ENCODE data around the gene THAP8.

Gene THAP8

GRCh38 chr19:36028313-36029041 lies 25.6 kb downstream of the THAP8 start:
- FAIRE-seq: no peak

- FAIRE-seq: no peak
Observed at GRCh38 chr19:36027696-36028095, 26.4 kb downstream of the THAP8 start.

- FAIRE-seq: no peak
Observed at GRCh38 chr19:36026091-36026876, 27.8 kb downstream of the THAP8 start.

- no peak for FAIRE-seq
Observed at GRCh38 chr19:36025541-36025940, 28.5 kb downstream of the THAP8 start.

DNA sequence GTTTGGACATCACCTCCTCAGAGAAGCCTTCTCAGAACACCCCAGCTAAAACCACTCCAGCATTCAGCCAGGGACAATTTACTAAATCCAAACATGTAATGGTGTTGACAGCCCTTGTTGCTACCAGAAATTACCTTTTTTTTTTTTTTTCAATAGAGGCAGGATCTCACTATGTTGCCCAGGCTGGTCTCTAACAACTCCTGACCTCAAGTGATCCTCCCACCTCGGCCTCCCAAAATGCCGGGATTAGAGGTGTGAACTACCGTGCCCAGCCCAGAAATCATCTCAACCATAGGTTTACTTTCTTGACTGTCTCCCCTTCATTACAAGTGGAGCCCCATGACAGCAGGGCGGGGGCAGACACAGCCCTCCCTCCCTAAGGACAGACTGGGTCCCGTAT lies 30.7 kb downstream of the THAP8 start:
- FAIRE-seq: no peak

DNA sequence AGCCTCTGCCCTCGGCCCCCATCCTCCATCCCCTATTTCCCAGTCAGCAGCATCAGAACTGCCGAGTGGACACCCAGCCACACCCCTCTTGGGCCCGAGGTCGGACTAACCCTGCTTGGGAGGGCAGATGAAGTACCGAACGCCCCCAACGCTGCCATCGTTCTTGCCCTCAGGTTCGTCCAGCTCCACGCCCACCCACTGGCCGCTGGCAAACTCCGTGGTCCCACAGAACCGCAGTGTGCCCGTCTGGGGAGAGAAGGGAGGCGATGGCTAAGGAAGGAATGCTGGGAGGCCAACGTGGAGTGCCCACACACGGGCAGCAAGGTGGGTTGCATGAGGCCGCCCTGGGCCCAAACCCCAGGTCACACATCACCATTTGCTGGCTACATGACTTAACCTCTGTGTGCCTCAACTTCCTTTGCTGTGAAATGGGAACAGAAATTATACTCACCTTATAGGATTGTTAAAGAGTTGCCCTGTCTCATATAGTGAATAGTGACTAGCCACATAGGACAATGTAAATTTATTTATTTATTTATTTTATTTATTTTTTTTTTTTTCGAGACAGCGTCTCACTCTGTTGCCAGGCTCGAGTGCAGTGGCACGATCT lies 34.9 kb downstream of the THAP8 start:
- FAIRE-seq: no peak

- FAIRE-seq: peak; percentile 82
Observed at GRCh38 chr19:36014012-36014924, 39.8 kb downstream of the THAP8 start, which contains the start of gene ALKBH6. ALKBH6 (minus strand) TSS chr19:36014213; CDS start chr19:36013397, 816 bp downstream.

GRCh38 chr19:36013280-36014011 lies 40.6 kb downstream of the THAP8 start:
- no peak for FAIRE-seq

- FAIRE-seq: no peak
Observed at GRCh38 chr19:36010402-36010801, 43.7 kb downstream of the THAP8 start.

DNA sequence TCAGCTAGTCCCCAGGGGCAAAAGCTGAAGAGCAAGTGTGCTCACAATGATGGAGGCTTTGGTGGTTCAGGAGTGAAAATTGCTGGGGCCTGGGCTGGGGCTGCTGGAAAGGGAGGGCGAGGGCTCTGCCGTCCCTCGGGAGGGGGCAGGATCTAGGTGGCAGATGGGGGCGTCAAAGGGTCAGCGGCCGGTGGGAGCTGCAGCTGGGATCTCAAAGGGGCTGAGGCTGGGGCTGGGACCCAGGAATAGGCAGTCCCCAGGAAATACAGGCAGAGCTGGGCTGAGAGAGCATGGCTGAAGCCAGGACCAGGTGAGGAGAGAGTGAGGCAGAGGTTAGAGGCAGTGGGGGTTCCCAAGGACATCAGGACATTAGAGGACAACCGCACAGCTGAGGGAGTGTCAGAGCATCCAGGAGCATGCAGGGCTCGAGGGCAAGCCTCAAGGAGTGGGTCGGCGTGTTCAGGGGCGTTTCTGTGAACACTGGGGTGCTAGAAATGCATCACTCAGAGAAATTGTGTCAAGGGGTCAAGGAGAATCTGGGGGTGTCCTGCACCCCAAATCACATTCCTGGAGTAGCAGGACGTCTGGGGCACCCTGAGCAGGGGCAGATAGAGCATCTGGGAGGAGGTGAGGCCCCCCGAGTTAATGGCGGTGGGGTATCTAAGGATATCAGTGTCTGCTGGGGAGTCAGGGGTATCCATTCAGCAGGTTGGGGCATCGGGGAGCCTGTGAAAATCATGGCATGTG lies 44.3 kb downstream of the THAP8 start:
- FAIRE-seq: no peak

GRCh38 chr19:36009220-36009619 lies 44.9 kb downstream of the THAP8 start:
- no peak for FAIRE-seq

- no peak for FAIRE-seq
Observed at GRCh38 chr19:36008336-36008978, 45.6 kb downstream of the THAP8 start, which contains the start of gene SYNE4. SYNE4 (minus strand) TSS chr19:36008813; CDS start chr19:36008681, 132 bp downstream.

GRCh38 chr19:36006955-36007354 lies 47.1 kb downstream of the THAP8 start:
- no peak for FAIRE-seq

- FAIRE-seq: no peak
Observed at GRCh38 chr19:36003284-36003683, 50.8 kb downstream of the THAP8 start.

DNA sequence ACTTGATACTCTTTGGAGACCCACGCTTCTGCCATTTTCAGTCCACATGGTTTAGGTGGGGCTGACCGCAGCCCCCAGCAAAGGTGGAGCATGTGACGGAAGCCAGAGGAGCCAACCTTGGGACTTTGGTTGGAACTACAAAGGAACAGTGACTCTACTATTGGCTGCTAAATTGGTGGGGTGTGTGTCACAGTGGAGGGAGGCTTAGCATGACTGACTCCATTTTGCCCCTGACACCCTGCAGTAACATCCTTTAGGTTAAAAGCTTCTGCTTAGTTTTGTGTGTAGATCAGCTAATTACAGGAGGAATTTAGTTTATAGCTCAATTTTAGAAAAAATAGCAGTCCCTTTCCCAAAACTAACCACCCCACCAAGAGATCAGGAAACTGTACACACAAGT lies 52.5 kb downstream of the THAP8 start:
- FAIRE-seq: no peak

DNA sequence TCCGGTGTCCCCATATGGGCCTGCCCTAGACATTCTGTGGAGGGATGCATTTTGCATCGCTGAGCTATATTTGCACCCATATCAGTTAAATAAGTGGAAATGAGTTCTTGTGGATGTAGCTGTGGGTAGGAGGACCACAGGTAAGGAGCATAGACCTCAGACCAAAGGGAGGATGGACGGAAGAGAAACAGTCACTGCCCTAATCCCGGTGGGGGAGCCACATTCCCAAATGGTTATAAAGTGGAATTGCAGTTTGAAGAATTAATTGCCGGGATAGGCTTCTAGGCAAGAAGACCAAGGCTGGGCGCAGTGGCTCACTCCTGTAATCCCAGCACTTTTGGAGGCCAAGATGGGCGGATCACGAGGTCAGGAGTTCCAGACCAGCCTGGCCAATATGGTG lies 57.3 kb downstream of the THAP8 start:
- FAIRE-seq: no peak

DNA sequence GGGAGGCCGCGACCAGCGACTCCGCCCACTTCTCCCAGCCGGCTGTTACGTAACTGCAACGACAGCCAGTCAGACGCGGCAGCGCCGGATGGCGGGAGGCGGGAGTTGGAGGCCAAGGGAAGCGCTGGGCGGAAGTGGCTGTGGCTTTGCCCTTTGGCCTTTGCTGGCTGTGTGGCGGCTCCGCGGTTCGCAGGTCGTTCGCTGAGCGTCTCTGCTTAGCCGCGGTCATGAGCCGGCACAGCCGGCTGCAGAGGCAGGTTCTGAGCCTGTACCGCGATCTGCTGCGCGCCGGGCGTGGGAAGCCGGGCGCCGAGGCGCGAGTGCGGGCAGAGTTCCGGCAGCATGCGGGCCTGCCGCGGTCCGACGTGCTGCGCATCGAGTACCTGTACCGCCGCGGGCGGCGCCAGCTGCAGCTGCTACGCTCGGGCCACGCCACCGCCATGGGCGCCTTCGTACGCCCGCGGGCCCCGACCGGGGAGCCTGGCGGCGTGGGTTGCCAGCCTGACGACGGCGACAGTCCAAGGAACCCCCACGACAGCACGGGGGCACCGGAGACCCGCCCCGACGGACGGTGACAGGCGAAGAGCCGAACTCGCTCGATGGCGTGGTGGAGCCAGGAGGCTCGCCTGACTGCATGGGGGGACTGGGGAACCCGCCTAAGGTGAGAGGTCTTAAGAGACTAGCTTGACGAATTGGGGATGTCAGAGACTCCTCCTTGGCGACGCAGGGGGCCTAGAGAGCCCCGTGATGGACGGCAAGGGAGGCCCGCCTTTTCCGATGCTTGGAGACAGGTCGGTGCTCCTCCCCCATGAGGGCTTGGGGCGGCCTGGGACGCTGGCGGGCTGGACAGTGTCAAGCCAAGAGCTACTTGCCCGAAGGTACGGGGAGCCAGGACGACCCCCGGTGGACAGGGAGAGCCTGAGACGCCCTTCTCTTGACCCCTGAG lies 58.8 kb downstream of the THAP8 start, which contains the start of gene SDHAF1:
SDHAF1 (plus strand) TSS at position 141 of the 946 bp plus-strand sequence; CDS start at position 228, 87 bp downstream.
- FAIRE-seq: no peak

DNA sequence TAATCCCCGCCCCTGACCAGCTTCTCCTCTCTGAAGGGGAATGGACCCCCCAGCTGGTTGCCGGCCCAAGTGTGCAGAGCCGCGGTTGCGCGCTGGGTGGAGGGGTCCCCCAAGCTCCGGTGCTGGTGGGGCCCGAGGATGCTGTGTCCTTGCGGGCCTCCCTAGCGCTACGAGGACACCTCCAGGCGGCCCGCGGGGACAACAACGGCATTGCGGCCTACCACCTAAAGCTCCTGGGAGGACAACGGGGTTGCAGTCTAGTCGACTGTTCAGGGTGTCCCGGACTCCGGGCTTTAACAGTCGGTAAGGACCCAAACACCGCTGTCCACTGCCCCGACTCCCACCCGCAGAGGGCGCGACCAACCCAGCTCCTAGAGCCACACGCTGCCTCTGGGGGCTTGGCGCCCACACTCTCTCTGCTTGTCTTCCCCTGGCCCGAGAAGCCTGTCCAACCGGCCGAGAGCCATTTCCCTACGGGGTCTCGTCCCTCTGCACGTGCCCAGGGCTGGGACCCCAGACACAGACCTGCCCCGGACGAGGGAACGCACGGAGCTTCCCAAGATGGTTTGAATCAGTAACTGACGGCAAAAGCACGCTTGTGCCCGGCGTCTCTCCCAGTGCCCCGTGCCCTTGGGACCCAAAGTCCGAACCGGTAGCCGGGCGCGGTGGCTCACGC lies 60.0 kb downstream of the THAP8 start:
- no peak for FAIRE-seq
